OCI-LY3 (cell line): Measurements from ENCODE around the gene CDC14A.

Source experiments
- CTCF ChIP-seq: fragments of 200-600, 300-600 bp; sonication (generic); IDR thresholded peaks from 2 replicates; pipeline ENCODE4 v1.5.1; 2014; ENCODE audit warnings: antibody characterized with exemption, low read length, low read depth
- EZH2phosphoT487 ChIP-seq: fragments of 200-600 bp; shearing (Covaris generic); IDR thresholded peaks from 2 replicates; pipeline ENCODE4 v1.6.1; 2018; ENCODE audit warnings: antibody characterized with exemption, mixed run types, low read depth

- TF ChIP-seq CTCF (no peak), EZH2phosphoT487 (no peak)
Measured at GRCh38 chr1:100479620-100480338, 127.5 kb downstream of the CDC14A start.
